Nasal cavity respiratory epithelium epithelial cell of viscerocranial mucosa (primary cell): ENCODE measurements around the gene SLC36A2. TPM values are rescaled to one million over a fixed set of nuclear protein-coding genes. Genes with fewer than 3 reads are reported as not detected.

ENCODE experiments used
- total RNA-seq: library from RNA; depleted of rRNA; stranded (reverse); fragments of >200 nt; gene quantifications from 2 replicates; pipeline ENCODE4 v1.2.3, GENCODE V29; 2014

SLC36A2 gene
- total RNA-seq, result not detected in 2 replicates

DNA sequence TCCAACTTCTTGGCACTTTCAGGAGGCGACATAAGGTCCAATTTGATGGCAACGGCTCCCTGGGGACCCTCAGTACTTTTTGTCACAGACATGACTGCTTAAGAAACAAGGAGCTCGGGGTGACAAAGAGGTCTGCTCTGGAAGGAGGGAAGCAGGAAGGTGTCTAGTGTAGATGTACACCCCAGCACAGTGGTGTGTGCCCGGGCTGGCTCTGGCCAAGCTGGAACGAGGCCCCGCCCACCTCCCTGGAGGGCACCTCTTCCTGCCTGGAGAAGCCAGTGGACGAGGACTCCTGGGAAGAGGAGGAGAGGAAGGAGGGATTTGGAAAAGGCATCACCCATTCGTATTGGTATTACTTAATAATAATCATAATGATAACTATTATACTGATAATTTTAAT, at the start of gene SLC36A2:
Gene SLC36A2, minus strand, starts transcription at position 191 of the 400 bp plus-strand sequence. Its CDS starts 99 bp downstream, at position 92.

DNA sequence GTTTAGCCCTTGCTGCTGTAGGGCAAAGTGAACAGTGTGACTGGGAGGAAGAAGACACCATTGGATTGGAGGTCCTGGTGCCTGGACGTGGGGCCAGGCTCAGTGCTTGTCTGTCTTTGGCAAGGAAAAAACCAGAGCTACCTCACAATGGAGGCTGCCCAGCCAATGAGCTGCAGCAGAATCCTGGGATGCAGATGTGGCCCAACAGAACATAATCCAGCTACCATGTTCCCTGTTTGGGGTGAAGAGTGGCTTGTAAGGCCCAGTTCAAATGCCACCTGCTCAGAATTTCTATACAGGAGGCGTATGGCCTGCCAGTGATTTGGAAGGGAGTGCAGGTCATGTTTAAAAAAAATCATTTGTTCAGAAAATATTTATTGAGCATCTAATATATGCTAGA, 43.7 kb downstream of the SLC36A2 start, which contains the start of gene SLC36A3:
Gene SLC36A3, minus strand, starts transcription at position 101 of the 400 bp plus-strand sequence. CDS start 412 bp downstream, outside the sequence.

Other genes with a start within 250 kb of the SLC36A2 start
- 8.2 and 18.9 TPM in 2 replicates for gene ANXA6, start 189.8 kb downstream of the SLC36A2 start, total RNA-seq
- 2.1 and 5.6 TPM in 2 replicates for gene CCDC69, start 123.5 kb downstream of the SLC36A2 start, total RNA-seq
- 95.7 and 138 TPM in 2 replicates for gene GM2A, start 94.4 kb downstream of the SLC36A2 start, total RNA-seq
- not detected in 2 replicates for gene SLC36A3, start 43.8 kb downstream of the SLC36A2 start, total RNA-seq
- 2.7 and 9.8 TPM in 2 replicates for gene SLC36A1, start 100.0 kb upstream of the SLC36A2 start, total RNA-seq
- 33.5 and 704 TPM in 2 replicates for gene FAT2, start 243.8 kb upstream of the SLC36A2 start, total RNA-seq